Duodenal mucosa (tissue), 2 donors: ENCODE measurements around the gene TOP2A.

Experiments
- H3K27ac ChIP-seq: one replicate; pipeline ENCODE4 v1.7.0; 2013; ENCODE audit warnings: low read depth, low read length
- H3K27me3 ChIP-seq, 2 donors: one replicate each; pipeline ENCODE4 v1.7.0; 2013; ENCODE audit warnings: low read length in 2 of 2, control low read depth in 1 of 2; ENCODE audit not compliant: insufficient read depth in 2 of 2, control insufficient read depth in 1 of 2
- H3K36me3 ChIP-seq, 2 donors: one replicate each; pipeline ENCODE4 v1.7.0; 2013; ENCODE audit warnings: low read length in 2 of 2, control low read depth in 1 of 2; ENCODE audit not compliant: insufficient read depth in 2 of 2, control insufficient read depth in 1 of 2
- H3K4me1 ChIP-seq, 2 donors: one replicate each; pipeline ENCODE4 v1.7.0; 2013; ENCODE audit warnings: low read length in 2 of 2, control low read depth in 1 of 2; ENCODE audit not compliant: insufficient read depth in 2 of 2, control insufficient read depth in 1 of 2
- H3K4me3 ChIP-seq, 2 donors: one replicate each; pipeline ENCODE4 v1.7.0; 2013; ENCODE audit warnings: low read length in 2 of 2, low read depth in 1 of 2
- H3K9ac ChIP-seq, 2 donors: one replicate each; pipeline ENCODE4 v1.7.0; 2013; ENCODE audit warnings: low read length in 2 of 2, low read depth in 1 of 2
- H3K9me3 ChIP-seq, 2 donors: one replicate each; pipeline ENCODE4 v1.7.0; 2013; ENCODE audit warnings: low read length in 2 of 2, control low read depth in 1 of 2; ENCODE audit not compliant: control insufficient read depth in 1 of 2

The TOP2A gene

GRCh38 chr17:40460968-40461731 is 43.5 kb upstream of the TOP2A start:
- Histone ChIP-seq H3K9ac (no peak overlapping the region), H3K4me3 (no peak overlapping the region), H3K27me3 (no peaks in the 10 kb centered on the region), H3K36me3 (peaks cover 0 to 13% of the 10 kb centered on the region in 2 donors), H3K4me1 (peaks cover 22 to 30% of the 10 kb centered on the region in 2 donors), H3K27ac (no peak overlapping the region), H3K9me3 (no peaks in the 10 kb centered on the region)

- Histone ChIP-seq H3K9me3 (no peaks in the 10 kb centered on the region), H3K27me3 (no peaks in the 10 kb centered on the region), H3K27ac (no peak overlapping the region), H3K4me3 (no peak overlapping the region), H3K9ac (no peak overlapping the region), H3K36me3 (peaks cover 0 to 13% of the 10 kb centered on the region in 2 donors), H3K4me1 (peaks cover 22 to 30% of the 10 kb centered on the region in 2 donors)
Measured at GRCh38 chr17:40460604-40460967, 42.9 kb upstream of the TOP2A start.

- Histone ChIP-seq H3K27me3 (no peaks in the 10 kb centered on the region), H3K9me3 (no peaks in the 10 kb centered on the region), H3K27ac (no peak overlapping the region), H3K4me3 (no peak overlapping the region), H3K36me3 (peaks cover 0 to 13% of the 10 kb centered on the region in 2 donors), H3K9ac (no peak overlapping the region), H3K4me1 (peaks cover 22 to 30% of the 10 kb centered on the region in 2 donors)
Measured at GRCh38 chr17:40459636-40460603, 42.2 kb upstream of the TOP2A start.

GRCh38 chr17:40458851-40459482 is 41.3 kb upstream of the TOP2A start:
- Histone ChIP-seq H3K4me3 (no peak overlapping the region), H3K27ac (no peak overlapping the region), H3K4me1 (peaks cover 22 to 30% of the 10 kb centered on the region in 2 donors), H3K9me3 (no peaks in the 10 kb centered on the region), H3K9ac (no peak overlapping the region), H3K27me3 (no peaks in the 10 kb centered on the region), H3K36me3 (peaks cover 8 to 22% of the 10 kb centered on the region in 2 donors)

GRCh38 chr17:40457964-40458791 is 40.5 kb upstream of the TOP2A start:
- Histone ChIP-seq H3K36me3 (peaks cover 14 to 24% of the 10 kb centered on the region in 2 donors), H3K9ac (no peak overlapping the region), H3K27ac (no peak overlapping the region), H3K27me3 (no peaks in the 10 kb centered on the region), H3K4me3 (peak overlapping the region in 1 of 2 donors; percentile 10), H3K4me1 (peaks cover 26 to 32% of the 10 kb centered on the region in 2 donors), H3K9me3 (no peaks in the 10 kb centered on the region)

- H3K9ac ChIP-seq = no peak overlapping the region
- no peak overlapping the region for H3K4me3 ChIP-seq
- peaks cover 17 to 30% of the 10 kb centered on the region in 2 donors for H3K36me3 ChIP-seq
- H3K27me3 ChIP-seq = no peaks in the 10 kb centered on the region
- no peaks in the 10 kb centered on the region for H3K9me3 ChIP-seq
- no peak overlapping the region for H3K27ac ChIP-seq
- peaks cover 34 to 38% of the 10 kb centered on the region in 2 donors for H3K4me1 ChIP-seq
Measured at GRCh38 chr17:40457369-40457768, 39.7 kb upstream of the TOP2A start.

- Histone ChIP-seq H3K27ac (no peak overlapping the region), H3K4me1 (peaks cover 34 to 39% of the 10 kb centered on the region in 2 donors), H3K27me3 (no peaks in the 10 kb centered on the region), H3K4me3 (no peak overlapping the region), H3K36me3 (peaks cover 17 to 30% of the 10 kb centered on the region in 2 donors), H3K9me3 (no peaks in the 10 kb centered on the region), H3K9ac (no peak overlapping the region)
Measured at GRCh38 chr17:40456396-40456951, 38.8 kb upstream of the TOP2A start.

- H3K27ac ChIP-seq = no peak overlapping the region
- H3K36me3 ChIP-seq = peaks cover 17 to 30% of the 10 kb centered on the region in 2 donors
- H3K9me3 ChIP-seq = no peaks in the 10 kb centered on the region
- H3K27me3 ChIP-seq = no peaks in the 10 kb centered on the region
- H3K4me3 ChIP-seq = no peak overlapping the region
- H3K9ac ChIP-seq = no peak overlapping the region
- peaks cover 40 to 51% of the 10 kb centered on the region in 2 donors for H3K4me1 ChIP-seq
Measured at GRCh38 chr17:40454613-40454995, 36.9 kb upstream of the TOP2A start.

- Histone ChIP-seq H3K4me3 (no peak overlapping the region), H3K27me3 (no peaks in the 10 kb centered on the region), H3K27ac (no peak overlapping the region), H3K9me3 (no peaks in the 10 kb centered on the region), H3K4me1 (peaks cover 44 to 55% of the 10 kb centered on the region in 2 donors), H3K36me3 (peaks cover 17 to 30% of the 10 kb centered on the region in 2 donors), H3K9ac (no peak overlapping the region)
Measured at GRCh38 chr17:40453881-40454612, 36.4 kb upstream of the TOP2A start.
